Caco-2 (cell line): ENCODE measurements around the gene PCNA. TPM values are rescaled to one million over a fixed set of nuclear protein-coding genes. Genes with fewer than 3 reads are reported as not detected.

Experiments
- BruUV-seq: library from RNA; stranded (reverse); fragments of 400-500 nt; replicated peaks from 2 replicates; lab custom pipeline; 2021; lab: Mats Ljungman, UMichigan
- CTCF ChIA-PET: fragments of 300-600 bp; sonication (Branson Sonifier 250); formaldehyde crosslinking; loops from one replicate; lab custom pipeline; 2022; ENCODE audit warnings: antibody characterized with exemption; lab: Charles Lee
- POLR2A ChIA-PET: fragments of 300-600 bp; sonication (Branson Sonifier 250); formaldehyde crosslinking; loops from one replicate; lab custom pipeline; 2022; ENCODE audit warnings: antibody characterized with exemption; lab: Charles Lee
- DNase-seq, 2 experiments: peaks; one replicate each; pipeline versions ENCODE4 v3.0.0 to v3.0.0-alpha.2; 2020 to 2022
- H3K27me3 ChIP-seq: replicated peaks from 2 replicates; pipeline ENCODE4 v1.6.0; 2011; ENCODE audit warnings: low read length; ENCODE audit not compliant: control insufficient read depth, insufficient read depth
- H3K36me3 ChIP-seq: 2 replicates; pipeline ENCODE4 v1.5.1; 2011; ENCODE audit warnings: low read length; ENCODE audit not compliant: control insufficient read depth, insufficient read depth
- H3K4me1 ChIP-seq: fragments of 250-450 bp; sonication (Bioruptor Pico); 2 replicates; pipeline ENCODE4 v1.5.1; 2020; ENCODE audit warnings: mild to moderate bottlenecking
- H3K4me3 ChIP-seq: 2 replicates; pipeline ENCODE4 v1.5.1; 2011; ENCODE audit warnings: low read depth, mild to moderate bottlenecking, control low read depth, low read length
- H3K9me3 ChIP-seq: fragments of 250-450 bp; sonication (Bioruptor Pico); 2 replicates; pipeline ENCODE4 v1.5.1; 2020; ENCODE audit warnings: mild to moderate bottlenecking, moderate library complexity
- H3K27ac Mint-ChIP-seq: one replicate; pipeline ENCODE4 v1.8.0; 2022; ENCODE audit warnings: mixed read lengths; ENCODE audit not compliant: unreplicated experiment
- H3K27me3 Mint-ChIP-seq: one replicate; pipeline ENCODE4 v1.8.0; 2022; ENCODE audit warnings: mixed read lengths; ENCODE audit not compliant: insufficient read depth, unreplicated experiment
- H3K36me3 Mint-ChIP-seq: one replicate; pipeline ENCODE4 v1.8.0; 2022; ENCODE audit warnings: mild to moderate bottlenecking, mixed read lengths; ENCODE audit not compliant: insufficient read depth, unreplicated experiment
- H3K4me1 Mint-ChIP-seq: one replicate; pipeline ENCODE4 v1.8.0; 2022; ENCODE audit warnings: low read depth, mixed read lengths; ENCODE audit not compliant: unreplicated experiment
- H3K4me3 Mint-ChIP-seq: one replicate; pipeline ENCODE4 v1.8.0; 2022; ENCODE audit warnings: mild to moderate bottlenecking, moderate library complexity, mixed read lengths; ENCODE audit not compliant: unreplicated experiment
- H3K9me3 Mint-ChIP-seq: one replicate; pipeline ENCODE4 v1.8.0; 2022; ENCODE audit warnings: mixed read lengths; ENCODE audit not compliant: unreplicated experiment
- CTCF ChIP-seq, 2 experiments: fragments of 200-600 bp in 1 of 2; IDR thresholded peaks; 1 replicate in 1 of 2; 2 replicates in 1 of 2; pipeline versions ENCODE4 v1.5.1 to v1.8.0; 2011 to 2022; ENCODE audit warnings: antibody characterized with exemption in 1 of 2, control low read depth in 1 of 2, inconsistent platforms in 1 of 2, low read depth in 1 of 2, low read length in 1 of 2, mild to moderate bottlenecking in 1 of 2, moderate library complexity in 1 of 2; ENCODE audit not compliant: insufficient read depth in 1 of 2, severe bottlenecking in 1 of 2, unreplicated experiment in 1 of 2
- intact Hi-C: fragments of 100-400 bp; cut with micrococcal nuclease; formaldehyde crosslinking; loops from one replicate; pipeline ENCODE4 v1.10.0; 2022; ENCODE audit not compliant: unreplicated experiment
- total RNA-seq: library from RNA; stranded (reverse); gene quantifications from 2 replicates; pipeline ENCODE4 v1.2.3, GENCODE V29; 2022

Gene PCNA
- total RNA-seq, 1 experiment from 2014 or later, result 258 TPM

- intact Hi-C loops, result no loop called here
- Histone ChIP-seq H3K27me3 (no peaks in the 10 kb centered on the region), H3K36me3 (no peaks in the 10 kb centered on the region), H3K4me1 (no peaks in the 10 kb centered on the region), H3K9me3 (no peaks in the 10 kb centered on the region), H3K4me3 (no peak overlapping the region)
- Mint-ChIP-seq H3K27ac (no peak overlapping the region), H3K9me3 (no peaks in the 10 kb centered on the region), H3K4me1 (no peaks in the 10 kb centered on the region), H3K4me3 (no peak overlapping the region), H3K27me3 (no peaks in the 10 kb centered on the region), H3K36me3 (no peaks in the 10 kb centered on the region)
- no peak for TF ChIP-seq CTCF (IDR thresholded peaks at IDR 0.05; ENCODE audit: insufficient read depth in 1 of 2, low read depth in 1 of 2, low read length in 1 of 2, severe bottlenecking in 1 of 2, unreplicated experiment in 1 of 2)
- DNase-seq, result no peak
- POLR2A ChIA-PET, result no interaction called here
- CTCF ChIA-PET, result no interaction called here
- BruUV-seq, result no TSS peak
Observed at GRCh38 chr20:5067877-5068645, 51.7 kb downstream of the PCNA start.

- H3K36me3 ChIP-seq, result no peaks in the 10 kb centered on the region
- H3K9me3 ChIP-seq, result no peaks in the 10 kb centered on the region
- no TSS peak for BruUV-seq
- peaks cover 6% of the 10 kb centered on the region for H3K4me1 Mint-ChIP-seq
- ChIA-PET CTCF (no interaction called here), POLR2A (no interaction called here)
- H3K4me3 ChIP-seq, result no peak overlapping the region
- H3K9me3 Mint-ChIP-seq, result no peaks in the 10 kb centered on the region
- H3K27me3 Mint-ChIP-seq, result no peaks in the 10 kb centered on the region
- no peak for DNase-seq
- H3K36me3 Mint-ChIP-seq, result no peaks in the 10 kb centered on the region
- H3K4me3 Mint-ChIP-seq, result no peak overlapping the region
- no peak for TF ChIP-seq CTCF (IDR thresholded peaks at IDR 0.05; ENCODE audit: insufficient read depth in 1 of 2, low read depth in 1 of 2, low read length in 1 of 2, severe bottlenecking in 1 of 2, unreplicated experiment in 1 of 2)
- intact Hi-C loops, result no loop called here
- no peaks in the 10 kb centered on the region for H3K4me1 ChIP-seq
- H3K27ac Mint-ChIP-seq, result no peak overlapping the region
- H3K27me3 ChIP-seq, result no peaks in the 10 kb centered on the region
Observed at GRCh38 chr20:5065879-5066383, 53.8 kb downstream of the PCNA start.

- no peak for TF ChIP-seq CTCF (IDR thresholded peaks at IDR 0.05; ENCODE audit: insufficient read depth in 1 of 2, low read depth in 1 of 2, low read length in 1 of 2, severe bottlenecking in 1 of 2, unreplicated experiment in 1 of 2)
- Mint-ChIP-seq H3K36me3 (no peaks in the 10 kb centered on the region), H3K27ac (no peak overlapping the region), H3K27me3 (no peaks in the 10 kb centered on the region), H3K4me3 (no peak overlapping the region), H3K4me1 (peaks cover 6% of the 10 kb centered on the region), H3K9me3 (no peaks in the 10 kb centered on the region)
- ChIA-PET CTCF (no interaction called here), POLR2A (no interaction called here)
- Histone ChIP-seq H3K27me3 (no peaks in the 10 kb centered on the region), H3K4me1 (no peaks in the 10 kb centered on the region), H3K9me3 (no peaks in the 10 kb centered on the region), H3K4me3 (no peak overlapping the region), H3K36me3 (no peaks in the 10 kb centered on the region)
- BruUV-seq, result no TSS peak
- intact Hi-C loops, result no loop called here
- DNase-seq, result no peak
Observed at GRCh38 chr20:5065166-5065878, 54.4 kb downstream of the PCNA start.

Other genes with a start within 250 kb of the PCNA start
- 26.4 and 37.3 TPM in 2 replicates for gene SLC23A2, start 118.4 kb downstream of the PCNA start, total RNA-seq
- 120 and 129 TPM in 2 replicates for gene TMEM230, start 6.9 kb downstream of the PCNA start, total RNA-seq
- 46.7 and 53.8 TPM in 2 replicates for gene CDS2, start 7.0 kb upstream of the PCNA start, total RNA-seq
- not detected in 2 replicates for gene PROKR2, start 197.0 kb upstream of the PCNA start, total RNA-seq